GM12875 (cell line): ENCODE measurements around the gene KIF4A.
"Not testable (repeated sequence)": the region's sequence is repeated elsewhere in the genome, so short reads cannot be mapped to it uniquely, and the experiment has no call there.

Experiments used
- H3K4me3 ChIP-seq: one replicate; pipeline ENCODE4 v1.5.1; 2011; ENCODE audit warnings: low read depth, low read length, control low read depth
- TF ChIP-seq, protein P1 (sequence below): IDR thresholded peaks from 2 replicates; pipeline ENCODE4 v1.5.1; 2011; ENCODE audit warnings: low read depth, mild to moderate bottlenecking, control low read depth, inconsistent platforms, low read length, moderate library complexity, borderline replicate concordance; ENCODE audit not compliant: insufficient read depth

Gene KIF4A

GRCh38 chrX:70352496-70352895, 62.6 kb downstream of the KIF4A start:
- H3K4me3 ChIP-seq = no peak overlapping the region
- TF ChIP-seq, protein P1, sequence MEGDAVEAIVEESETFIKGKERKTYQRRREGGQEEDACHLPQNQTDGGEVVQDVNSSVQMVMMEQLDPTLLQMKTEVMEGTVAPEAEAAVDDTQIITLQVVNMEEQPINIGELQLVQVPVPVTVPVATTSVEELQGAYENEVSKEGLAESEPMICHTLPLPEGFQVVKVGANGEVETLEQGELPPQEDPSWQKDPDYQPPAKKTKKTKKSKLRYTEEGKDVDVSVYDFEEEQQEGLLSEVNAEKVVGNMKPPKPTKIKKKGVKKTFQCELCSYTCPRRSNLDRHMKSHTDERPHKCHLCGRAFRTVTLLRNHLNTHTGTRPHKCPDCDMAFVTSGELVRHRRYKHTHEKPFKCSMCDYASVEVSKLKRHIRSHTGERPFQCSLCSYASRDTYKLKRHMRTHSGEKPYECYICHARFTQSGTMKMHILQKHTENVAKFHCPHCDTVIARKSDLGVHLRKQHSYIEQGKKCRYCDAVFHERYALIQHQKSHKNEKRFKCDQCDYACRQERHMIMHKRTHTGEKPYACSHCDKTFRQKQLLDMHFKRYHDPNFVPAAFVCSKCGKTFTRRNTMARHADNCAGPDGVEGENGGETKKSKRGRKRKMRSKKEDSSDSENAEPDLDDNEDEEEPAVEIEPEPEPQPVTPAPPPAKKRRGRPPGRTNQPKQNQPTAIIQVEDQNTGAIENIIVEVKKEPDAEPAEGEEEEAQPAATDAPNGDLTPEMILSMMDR = no peak

DNA sequence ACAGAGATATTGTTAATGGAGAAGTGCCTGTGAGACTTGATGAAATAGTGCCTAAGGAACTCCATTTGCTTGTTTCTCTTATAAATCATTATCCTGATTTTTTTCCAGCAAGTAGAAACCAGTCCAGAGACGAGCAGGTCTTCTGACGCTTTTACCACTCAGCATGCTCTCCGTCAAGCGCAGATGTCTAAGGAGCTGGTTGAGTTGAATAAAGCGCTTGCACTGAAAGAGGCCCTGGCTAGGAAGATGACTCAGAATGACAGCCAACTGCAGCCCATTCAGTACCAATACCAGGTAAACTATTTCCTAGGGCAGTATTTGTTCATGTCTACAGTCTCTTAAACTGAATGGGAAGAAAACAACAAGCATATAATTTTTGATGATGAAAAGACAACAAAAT, 63.6 kb downstream of the KIF4A start:
- H3K4me3 ChIP-seq = no peak overlapping the region
- TF ChIP-seq, protein P1 = no peak

- TF ChIP-seq, protein P1 = no peak
- no peak overlapping the region for H3K4me3 ChIP-seq
Observed at GRCh38 chrX:70354716-70355115, 64.8 kb downstream of the KIF4A start.

GRCh38 chrX:70359458-70359857, 69.6 kb downstream of the KIF4A start:
- TF ChIP-seq, protein P1 = no peak
- H3K4me3 ChIP-seq = no peak overlapping the region

DNA sequence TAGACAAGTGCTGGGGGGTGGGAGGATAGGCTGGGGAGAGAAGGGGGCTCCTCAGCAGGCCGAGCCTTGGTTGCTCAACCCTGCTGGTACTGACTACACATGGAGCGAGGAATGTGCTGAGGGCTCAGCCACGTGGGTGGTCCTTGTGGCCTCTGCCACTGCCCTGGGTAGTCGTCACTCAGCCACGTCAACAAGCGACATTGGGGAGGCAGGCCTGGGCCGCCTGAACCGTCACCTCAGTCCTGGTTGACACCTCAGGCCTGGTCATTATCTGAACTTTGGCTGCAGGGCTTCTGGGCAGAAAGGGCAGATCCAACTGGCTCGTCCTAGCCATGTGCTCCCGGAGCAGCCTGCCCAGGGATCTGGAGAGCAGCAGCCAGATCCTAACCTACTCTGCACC, 70.5 kb downstream of the KIF4A start:
- TF ChIP-seq, protein P1 = no peak
- H3K4me3 ChIP-seq = no peak overlapping the region

DNA sequence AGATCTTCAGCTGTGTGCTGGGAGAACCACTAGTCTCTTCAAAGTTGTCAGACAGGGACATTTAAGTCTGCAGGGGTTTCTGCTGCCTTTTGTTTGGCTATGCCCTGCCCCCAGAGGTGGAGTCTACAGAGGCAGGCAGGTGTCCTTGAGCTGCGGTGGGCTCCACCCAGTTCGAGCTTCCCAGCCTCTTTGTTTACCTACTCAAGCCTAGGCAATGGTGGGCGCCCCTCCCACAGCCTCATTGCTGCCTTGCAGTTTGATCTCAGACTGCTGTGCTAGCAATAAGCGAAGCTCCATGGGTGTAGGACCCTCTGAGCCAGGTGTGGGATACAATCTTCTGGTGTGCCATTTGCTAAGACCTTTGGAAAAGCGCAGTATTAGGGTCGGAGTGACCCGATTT, 78.8 kb downstream of the KIF4A start:
- H3K4me3 ChIP-seq = not testable (repeated sequence)

DNA sequence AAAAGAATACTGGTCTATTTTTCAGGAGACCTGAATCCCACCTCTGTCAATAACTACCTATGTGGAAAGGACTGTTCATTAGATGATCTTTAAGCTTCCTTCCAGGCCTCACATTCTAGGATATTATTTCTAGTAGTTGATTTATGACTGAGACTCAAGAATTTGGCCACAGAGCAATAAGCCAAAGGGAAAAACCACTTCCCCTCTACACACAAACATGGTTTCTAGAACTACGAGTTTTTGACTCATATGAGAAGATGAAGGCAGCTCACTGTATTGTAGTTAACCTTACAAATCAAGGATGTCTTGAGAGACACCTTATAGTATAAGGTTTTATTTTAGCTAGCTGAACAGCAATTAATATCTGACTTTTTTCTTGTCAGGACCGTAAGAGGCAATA, 96.3 kb downstream of the KIF4A start:
- TF ChIP-seq, protein P1 = no peak
- H3K4me3 ChIP-seq = no peak overlapping the region

GRCh38 chrX:70398899-70399298, 109.0 kb downstream of the KIF4A start:
- no peak overlapping the region for H3K4me3 ChIP-seq
- TF ChIP-seq, protein P1 = no peak

DNA sequence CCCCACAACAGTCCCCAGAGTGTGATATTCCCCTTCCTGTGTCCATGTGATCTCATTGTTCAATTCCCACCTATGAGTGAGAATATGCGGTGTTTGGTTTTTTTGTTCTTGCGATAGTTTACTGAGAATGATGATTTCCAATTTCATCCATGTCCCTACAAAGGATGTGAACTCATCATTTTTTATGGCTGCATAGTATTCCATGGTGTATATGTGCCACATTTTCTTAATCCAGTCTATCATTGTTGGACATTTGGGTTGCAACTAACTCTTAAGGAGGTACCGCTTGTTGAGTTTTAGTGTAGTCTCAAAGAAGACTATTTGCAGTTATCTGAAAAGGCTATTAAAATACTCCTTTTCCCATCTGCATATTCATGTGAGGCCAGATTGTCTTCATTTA, 110.3 kb downstream of the KIF4A start:
- H3K4me3 ChIP-seq = not testable (repeated sequence)
